ENCODE data around the gene PRDX3.

Gene PRDX3

DNA sequence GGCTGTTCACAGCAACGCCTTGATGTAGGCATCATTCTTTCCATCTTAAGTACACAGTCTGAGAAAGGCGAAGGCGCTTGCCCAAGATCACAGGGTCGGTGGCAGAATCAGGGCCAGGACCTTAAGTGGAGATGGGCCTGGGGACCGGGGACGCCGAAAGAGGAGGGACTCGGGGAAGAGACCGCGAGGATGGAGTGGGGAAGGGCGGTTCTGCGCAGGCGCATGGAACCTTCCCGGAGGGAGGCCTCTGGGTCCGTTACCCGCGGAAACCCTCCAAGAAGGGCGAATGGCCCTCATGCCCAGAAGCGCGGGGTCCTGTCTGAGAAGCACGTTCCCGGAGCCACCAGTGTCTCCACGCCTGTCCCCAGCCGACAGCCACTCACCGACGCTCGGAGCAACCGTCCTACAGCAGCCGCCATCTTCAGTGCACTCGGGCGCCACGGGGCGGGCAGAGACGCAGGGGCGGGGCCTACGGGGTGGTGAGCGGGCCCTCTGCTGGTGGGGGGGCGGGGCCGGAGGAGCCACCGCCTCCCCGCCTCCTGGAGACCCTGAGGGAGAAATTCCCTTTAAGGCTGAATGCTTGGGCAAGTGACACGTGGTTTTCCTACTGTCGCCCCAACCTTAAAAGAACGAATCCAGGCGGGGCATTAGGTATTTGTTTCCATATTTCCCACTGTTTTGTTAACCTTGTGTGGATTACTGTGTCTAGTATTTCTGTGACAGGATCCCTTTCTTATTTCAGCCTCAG, at the start of gene PRDX3:
Gene PRDX3 (minus strand): TSS at position 441 of the 748 bp plus-strand sequence. CDS start 22 bp downstream, at position 419.
- Mint-ChIP-seq H3K27ac (peak within 1 kb of the TSS; percentile 91), H3K4me3 (peak within 1 kb of the TSS; percentile 99), H3K27me3 (ENCODE audit: low read depth, poor library complexity) (peaks cover 5% of the 10 kb centered on the region), H3K9me3 (peaks cover 21% of the 10 kb centered on the region), H3K36me3 (ENCODE audit: low read depth) (peaks cover 25% of the 10 kb centered on the region), H3K4me1 (peaks cover 35% of the 10 kb centered on the region)
- peak; percentile 98 for DNase-seq
- TF ChIP-seq, protein P1, sequence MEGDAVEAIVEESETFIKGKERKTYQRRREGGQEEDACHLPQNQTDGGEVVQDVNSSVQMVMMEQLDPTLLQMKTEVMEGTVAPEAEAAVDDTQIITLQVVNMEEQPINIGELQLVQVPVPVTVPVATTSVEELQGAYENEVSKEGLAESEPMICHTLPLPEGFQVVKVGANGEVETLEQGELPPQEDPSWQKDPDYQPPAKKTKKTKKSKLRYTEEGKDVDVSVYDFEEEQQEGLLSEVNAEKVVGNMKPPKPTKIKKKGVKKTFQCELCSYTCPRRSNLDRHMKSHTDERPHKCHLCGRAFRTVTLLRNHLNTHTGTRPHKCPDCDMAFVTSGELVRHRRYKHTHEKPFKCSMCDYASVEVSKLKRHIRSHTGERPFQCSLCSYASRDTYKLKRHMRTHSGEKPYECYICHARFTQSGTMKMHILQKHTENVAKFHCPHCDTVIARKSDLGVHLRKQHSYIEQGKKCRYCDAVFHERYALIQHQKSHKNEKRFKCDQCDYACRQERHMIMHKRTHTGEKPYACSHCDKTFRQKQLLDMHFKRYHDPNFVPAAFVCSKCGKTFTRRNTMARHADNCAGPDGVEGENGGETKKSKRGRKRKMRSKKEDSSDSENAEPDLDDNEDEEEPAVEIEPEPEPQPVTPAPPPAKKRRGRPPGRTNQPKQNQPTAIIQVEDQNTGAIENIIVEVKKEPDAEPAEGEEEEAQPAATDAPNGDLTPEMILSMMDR (IDR thresholded peaks at IDR 0.05), result no peak

DNA sequence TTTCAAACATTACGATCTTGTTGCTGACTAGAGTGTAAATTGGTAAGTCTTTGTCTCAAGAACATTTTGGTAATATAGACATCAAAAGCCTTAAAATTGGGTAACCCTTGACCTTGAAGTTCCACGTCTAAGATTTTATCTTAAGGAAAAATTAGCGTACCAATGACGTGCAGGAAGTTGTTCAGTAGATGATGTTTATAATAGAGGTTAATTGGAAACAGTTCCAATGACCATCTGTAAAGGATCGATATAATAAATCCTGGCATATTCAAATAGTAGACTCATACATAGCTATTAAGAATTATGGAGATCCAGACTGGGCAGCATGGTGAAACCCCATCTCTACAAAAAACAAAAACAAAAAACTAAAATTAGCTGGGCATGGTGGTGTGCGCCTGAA, 49.2 kb upstream of the PRDX3 start:
- DNase-seq, result no peak
- H3K27ac Mint-ChIP-seq, result no peak overlapping the region
- H3K27me3 Mint-ChIP-seq (ENCODE audit: low read depth, poor library complexity), result peaks cover 4% of the 10 kb centered on the region
- H3K4me3 Mint-ChIP-seq, result no peak overlapping the region
- peaks cover 52% of the 10 kb centered on the region for H3K36me3 Mint-ChIP-seq (ENCODE audit: low read depth)
- TF ChIP-seq, protein P1 (IDR thresholded peaks at IDR 0.05), result no peak
- peaks cover 33% of the 10 kb centered on the region for H3K9me3 Mint-ChIP-seq
- H3K4me1 Mint-ChIP-seq, result peaks cover 28% of the 10 kb centered on the region

DNA sequence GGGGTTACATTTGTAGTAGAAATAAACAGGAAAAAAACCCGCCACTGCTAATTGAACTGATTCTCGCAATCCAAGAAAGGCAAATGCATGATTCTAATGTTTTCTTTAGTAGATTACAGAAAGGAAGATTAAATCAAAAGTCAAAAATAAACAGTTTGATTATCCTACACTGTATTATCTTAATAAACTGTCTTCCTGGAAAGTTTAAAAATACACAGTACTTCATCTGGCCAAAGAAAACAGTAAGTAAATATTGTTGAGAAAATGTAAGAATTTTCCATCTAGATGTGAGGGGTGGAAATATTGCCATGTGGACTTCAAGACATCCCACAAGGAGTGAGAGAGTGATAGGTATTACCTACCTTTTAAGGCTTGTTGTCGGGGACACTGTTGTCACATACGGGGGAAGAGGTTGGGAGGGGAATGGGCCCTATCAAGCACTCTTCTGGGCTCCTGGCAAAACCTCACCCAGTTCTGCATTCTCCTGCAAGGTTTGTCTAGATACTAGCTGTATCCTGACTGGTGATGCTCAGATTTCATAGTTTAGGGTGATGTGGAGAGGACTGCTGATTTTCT, 46.6 kb upstream of the PRDX3 start:
- Mint-ChIP-seq H3K27ac (no peak overlapping the region), H3K9me3 (peaks cover 6% of the 10 kb centered on the region), H3K4me1 (peaks cover 49% of the 10 kb centered on the region), H3K36me3 (ENCODE audit: low read depth) (peaks cover 26% of the 10 kb centered on the region), H3K4me3 (no peak overlapping the region), H3K27me3 (ENCODE audit: low read depth, poor library complexity) (peaks cover 4% of the 10 kb centered on the region)
- no peak for DNase-seq
- TF ChIP-seq, protein P1 (IDR thresholded peaks at IDR 0.05), result no peak

DNA sequence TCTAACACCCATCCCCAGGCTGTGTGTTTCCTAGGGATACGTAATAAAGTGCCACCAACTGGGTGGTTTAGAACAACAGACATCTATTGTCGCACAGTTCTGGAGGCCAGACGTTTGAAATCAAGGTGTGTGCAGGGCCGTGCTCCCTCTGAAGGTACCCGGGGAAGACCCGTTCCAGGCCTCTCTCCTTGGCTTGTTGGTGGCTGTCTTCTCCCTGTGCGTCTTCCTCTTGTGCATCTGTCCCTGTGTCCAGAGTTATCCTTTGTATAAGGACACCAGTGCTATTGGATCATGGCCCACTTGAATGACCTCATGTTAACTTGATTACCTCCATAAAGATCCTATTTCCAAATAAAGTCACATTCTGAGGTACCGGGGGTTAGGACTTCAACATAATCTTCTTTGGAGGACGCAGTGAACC, 44.4 kb upstream of the PRDX3 start:
- Mint-ChIP-seq H3K4me1 (peaks cover 49% of the 10 kb centered on the region), H3K9me3 (no peaks in the 10 kb centered on the region)

DNA sequence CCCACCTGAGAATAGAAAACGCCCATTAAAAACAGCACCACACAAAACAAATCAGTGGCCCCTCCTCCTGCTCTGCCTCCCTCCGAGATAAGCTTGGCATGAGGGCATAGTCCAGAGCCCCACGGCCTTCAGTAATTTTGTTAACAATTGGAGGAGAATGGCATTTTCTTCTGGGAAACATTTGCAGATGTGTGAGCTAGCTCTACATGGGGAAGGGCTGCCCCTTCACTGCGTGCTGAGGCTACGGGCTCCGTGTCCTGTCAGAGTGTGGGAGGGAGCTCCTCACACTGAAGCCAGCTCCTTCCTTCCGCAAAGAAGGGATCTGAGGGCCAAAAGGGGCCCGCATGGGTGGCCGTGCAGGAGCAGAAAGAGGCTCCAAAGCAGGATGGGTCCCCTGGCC, 43.9 kb upstream of the PRDX3 start:
- Mint-ChIP-seq H3K27me3 (ENCODE audit: low read depth, poor library complexity) (peaks cover 4% of the 10 kb centered on the region), H3K36me3 (ENCODE audit: low read depth) (peaks cover 8% of the 10 kb centered on the region), H3K4me3 (peak overlapping the region; percentile 55), H3K27ac (peak overlapping the region; percentile 27), H3K9me3 (no peaks in the 10 kb centered on the region), H3K4me1 (peaks cover 54% of the 10 kb centered on the region)
- no peak for DNase-seq
- TF ChIP-seq, protein P1 (IDR thresholded peaks at IDR 0.05), result no peak

More for the DNA sequence above, 44.4 kb upstream of the PRDX3 start:
- H3K36me3 Mint-ChIP-seq (ENCODE audit: low read depth), result peaks cover 11% of the 10 kb centered on the region
- H3K27ac Mint-ChIP-seq, result no peak overlapping the region
- DNase-seq, result no peak
- peaks cover 4% of the 10 kb centered on the region for H3K27me3 Mint-ChIP-seq (ENCODE audit: low read depth, poor library complexity)
- H3K4me3 Mint-ChIP-seq, result peak overlapping the region; percentile 23
- TF ChIP-seq, protein P1 (IDR thresholded peaks at IDR 0.05), result no peak
